ENCODE data around the gene CNGB1.
"Not testable (repeated sequence)": the region's sequence is repeated elsewhere in the genome, so short reads cannot be mapped to it uniquely, and the experiment has no call there.

CNGB1 gene

DNA sequence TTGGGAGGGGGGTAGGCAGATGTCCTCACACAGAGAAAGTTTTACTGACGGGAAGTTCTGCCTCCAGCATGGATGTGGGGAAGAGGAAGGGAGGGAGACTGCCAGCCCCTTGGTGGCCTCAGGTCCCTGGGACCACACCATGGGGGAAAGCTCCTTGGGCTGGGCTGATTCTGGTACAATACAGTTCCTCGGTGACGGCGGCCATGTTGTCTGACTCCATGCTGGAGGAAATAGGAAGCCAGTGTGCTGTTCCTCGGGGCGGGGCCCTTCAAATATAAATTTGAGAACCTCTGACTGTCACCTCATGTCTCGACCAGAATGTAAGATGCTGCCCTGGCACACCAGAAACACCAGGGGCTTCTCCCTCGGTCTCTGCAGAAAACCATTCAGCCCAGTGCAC, 66.8 kb downstream of the CNGB1 start:
- no peak for DNase-seq (ENCODE audit: low read depth)

DNA sequence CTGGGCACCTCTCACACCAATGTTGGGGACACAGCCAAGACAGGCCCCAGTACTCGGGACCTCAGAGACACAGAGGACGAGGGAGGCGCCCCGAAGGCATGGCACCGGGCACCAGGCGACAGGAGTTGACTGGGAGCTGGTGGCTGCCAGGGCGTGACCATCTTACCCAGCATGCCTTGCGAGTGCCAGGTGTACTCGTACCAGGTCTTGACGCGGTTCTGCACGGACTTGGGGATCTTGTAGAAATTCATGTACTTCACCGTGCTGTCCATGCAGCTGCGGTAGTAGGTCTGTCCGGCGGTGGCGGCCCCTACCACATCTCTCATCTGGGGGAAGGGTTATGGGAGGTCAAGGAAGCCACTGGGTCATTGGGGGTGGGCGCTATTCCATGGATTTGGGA, 67.3 kb downstream of the CNGB1 start:
- DNase-seq (ENCODE audit: low read depth): no peak

DNA sequence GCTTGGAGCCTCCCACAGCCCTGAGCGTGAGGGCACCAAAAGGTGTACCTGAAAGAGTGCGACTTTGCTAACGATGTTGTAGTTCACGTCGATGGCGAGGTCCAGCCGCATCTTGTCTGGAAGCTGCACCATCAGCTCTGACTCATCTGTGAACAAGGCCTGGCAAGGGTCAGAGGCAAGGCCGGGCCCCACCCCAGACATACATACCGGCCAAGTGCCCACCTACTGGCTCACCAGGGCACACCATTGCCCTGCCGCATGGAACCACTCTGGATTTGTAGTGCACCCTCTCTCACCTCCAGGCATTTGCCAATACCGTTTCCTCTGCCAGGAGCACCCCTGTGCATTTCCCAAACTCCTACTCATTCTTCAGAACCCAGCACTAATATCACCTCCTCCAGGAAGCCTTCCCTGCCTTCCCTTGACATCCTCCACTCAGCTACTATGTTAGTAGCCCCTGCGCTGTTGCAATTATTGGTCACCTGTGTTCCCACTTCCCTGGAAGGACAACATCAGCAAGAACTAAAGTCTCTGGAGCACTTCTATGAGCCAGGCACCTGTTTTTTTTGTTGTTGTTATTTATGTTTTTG, 69.4 kb downstream of the CNGB1 start:
- no peak for DNase-seq (ENCODE audit: low read depth)

DNA sequence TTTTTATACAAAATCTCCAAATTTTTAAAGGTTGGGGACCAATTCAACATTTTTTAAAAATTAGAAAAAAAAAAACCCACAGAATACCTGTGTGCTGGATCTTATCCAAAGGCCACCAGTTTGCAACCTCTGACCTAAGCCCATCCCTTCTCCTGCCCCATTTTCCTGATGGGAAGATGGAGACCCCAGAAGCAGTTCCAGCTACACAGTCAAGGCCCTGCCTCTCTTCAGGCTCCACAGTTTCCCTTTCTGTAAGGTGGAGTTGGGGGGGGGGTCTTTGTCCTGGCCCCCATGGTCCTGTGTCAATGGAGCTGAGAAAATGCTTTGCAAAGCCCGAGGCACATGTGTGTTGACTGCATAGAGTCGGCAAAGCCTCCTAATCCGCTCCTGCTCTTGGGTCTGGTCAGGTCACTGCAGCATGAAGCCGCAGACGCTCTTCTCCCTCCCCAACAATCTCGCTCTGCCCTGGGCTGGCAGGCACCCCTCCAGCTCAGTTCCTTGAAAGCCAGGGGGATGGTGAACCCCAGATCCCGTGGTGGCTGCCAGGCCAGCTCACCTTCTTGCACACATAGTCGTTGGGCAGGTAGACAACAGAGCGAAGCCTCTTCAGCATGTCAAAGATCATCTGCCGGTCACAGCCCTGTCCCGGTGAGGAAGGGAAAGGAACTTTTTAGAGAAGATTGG, 70.0 kb downstream of the CNGB1 start:
- no peak for DNase-seq (ENCODE audit: low read depth)

DNA sequence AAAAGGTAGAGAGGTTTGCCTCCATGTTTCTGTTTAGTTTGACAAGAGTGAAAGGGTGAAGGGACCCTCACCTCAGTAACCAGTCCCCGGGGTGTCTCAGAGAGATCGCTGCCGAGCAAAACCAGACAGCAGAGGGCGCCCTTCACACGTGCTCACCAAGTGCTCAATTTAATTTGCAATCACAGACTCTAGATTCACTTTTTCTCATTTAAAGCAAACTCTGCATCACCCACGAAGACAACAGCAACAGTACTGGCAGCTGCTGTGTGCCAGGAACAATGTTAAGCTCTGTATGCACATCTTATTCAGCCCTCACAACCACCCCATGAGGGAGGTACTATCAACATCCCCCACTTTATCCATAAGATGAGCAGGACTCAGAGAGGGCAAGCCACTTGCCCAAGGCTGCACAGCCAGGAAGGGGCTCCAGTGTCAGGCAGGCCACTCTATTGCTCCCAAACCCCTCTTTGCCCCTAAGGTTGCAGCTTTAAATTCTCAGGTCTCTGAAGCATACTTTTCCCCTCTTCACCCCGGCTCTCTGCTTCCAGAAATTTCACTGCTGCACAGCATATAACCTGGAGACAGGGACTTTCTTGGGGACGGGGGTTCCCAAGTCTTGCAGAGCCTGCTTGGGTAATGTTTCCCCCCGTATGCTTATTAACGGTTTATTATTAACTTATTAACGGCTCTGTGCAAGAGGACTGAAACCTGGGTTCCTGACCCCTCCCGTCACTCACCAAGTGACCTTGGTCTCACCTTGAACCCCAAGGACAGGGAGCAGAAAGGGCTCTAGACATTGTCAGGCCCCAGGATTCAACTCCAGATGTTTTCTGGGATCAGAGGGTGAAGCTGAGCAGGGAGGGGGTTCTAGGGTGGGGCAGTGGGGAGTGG, 70.9 kb downstream of the CNGB1 start:
- peak; percentile 73 for DNase-seq (ENCODE audit: low read depth)

DNA sequence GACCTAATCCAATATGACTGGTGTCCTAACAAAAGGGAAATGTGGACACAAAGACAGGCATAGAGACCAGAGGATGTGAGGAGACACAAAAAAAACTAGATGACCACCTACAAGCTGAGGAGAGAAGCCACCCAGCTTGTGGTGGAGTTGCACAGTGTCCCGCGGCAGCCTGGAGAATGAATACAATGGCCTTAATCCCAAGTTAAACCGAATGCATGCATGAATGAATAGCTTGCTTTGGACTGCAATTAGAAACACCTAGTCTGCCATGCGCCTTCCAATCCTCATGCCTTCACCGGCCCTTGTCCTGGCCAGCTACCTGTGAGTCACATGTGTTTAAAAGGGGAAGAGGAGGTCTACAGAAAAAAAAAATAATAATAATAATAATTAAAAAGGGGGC, 72.0 kb downstream of the CNGB1 start:
- no peak for DNase-seq (ENCODE audit: low read depth)

DNA sequence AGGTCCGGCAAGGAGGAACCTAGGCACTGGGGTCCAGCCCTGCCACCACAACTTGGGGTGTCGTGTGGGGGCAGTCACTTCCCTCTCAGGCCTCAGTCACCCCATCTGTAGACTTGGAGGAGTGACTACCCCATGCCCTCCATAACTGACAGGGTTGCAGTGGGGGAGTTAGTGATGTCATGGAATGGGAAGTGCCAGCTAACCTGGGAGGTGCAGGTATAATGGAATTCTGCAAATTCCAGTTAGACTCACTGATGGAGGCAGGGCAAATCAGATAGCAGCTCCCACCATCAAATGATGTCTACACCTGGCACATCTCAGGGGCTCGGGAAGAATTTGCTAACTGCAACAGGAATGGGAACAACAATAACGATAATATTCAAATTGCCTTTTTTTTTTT, 72.9 kb downstream of the CNGB1 start:
- DNase-seq (ENCODE audit: low read depth): no peak

DNA sequence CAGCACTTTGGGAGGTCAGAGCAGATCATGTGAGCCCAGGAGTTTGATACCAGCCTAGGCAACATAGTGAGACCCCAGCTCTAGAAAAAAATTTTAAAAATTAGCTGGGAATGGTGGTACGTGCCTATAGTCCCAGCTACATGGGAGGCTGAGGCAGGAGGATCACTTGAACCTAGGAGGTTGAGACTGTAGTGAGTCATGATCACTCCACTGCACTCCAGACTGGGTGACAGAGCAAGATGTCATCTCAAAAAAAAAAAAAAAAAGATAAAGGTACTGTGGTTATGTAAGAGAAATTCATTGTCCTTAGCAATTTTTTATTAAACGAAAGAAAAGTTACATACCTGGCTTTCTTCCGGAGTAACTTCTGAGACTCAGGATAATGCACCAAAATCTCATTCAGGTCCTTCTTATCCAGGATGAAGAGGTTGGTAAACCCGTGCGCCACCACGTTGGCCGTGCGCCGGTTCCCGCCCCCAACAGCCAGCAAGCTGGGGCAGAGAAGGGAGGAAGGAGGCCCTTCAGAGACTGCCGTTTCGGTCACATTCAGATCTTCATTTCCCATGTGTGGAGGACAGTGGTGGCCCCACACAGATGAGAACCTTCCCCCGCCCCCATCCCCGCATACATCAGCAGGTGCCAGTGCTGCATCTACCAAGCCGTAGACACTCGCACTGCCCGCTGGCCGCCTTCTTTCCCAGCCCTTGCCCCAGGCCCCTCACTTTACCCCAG, 73.7 kb downstream of the CNGB1 start:
- no peak for DNase-seq (ENCODE audit: low read depth)

DNA sequence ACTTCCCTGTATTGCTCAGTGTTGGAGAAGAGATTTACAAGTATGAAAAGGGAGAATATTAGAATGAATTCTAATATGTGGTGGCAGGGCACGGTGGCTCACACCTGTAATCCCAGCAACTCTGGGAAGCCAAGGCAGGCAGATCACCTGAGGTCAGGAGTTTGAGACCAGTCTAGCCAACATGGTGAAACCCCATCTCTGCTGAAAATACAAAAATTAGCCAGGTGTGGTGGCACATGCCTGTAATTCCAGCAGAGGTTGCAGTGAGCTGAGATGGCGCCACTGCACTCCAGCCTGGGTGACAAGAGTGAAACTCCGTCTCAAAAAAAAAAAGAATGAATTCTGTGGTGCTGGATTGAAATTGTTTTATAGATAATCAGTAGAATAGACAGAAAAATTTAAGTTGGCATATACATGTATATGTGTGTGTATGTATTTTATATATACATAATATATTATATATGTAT, 75.8 kb downstream of the CNGB1 start:
- not testable (repeated sequence) for DNase-seq (ENCODE audit: low read depth)

DNA sequence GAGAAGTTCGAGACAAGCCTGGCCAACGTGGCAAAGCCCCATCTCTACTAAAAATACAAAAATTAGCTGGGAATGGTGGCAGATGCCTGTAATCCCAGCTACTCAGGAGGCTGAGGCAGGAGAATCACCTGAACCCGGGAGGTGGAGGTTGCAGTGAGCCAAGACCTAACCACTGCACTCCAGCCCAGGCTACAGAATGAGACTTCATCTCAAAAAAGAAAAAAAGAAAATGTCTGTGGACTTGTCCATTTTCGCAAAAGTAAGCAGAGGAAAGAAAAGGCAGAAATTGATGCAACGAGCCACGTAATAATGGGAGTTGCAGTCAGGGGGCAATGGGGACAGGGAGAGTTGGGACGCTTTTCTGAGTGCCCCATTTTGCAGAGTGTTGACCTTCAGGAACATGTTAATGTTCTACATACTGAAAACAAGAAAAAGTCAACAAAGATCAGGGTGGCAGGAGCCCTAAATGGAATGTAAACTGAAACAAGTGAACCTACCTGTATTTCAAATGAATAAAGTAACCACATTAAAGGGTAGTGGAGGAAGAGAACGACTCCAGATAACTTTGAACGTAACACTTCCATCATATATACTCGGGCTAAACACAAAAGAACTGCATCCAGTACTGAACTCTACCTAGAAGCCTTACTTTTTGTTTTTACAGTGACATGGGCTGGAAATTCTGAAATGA, 76.4 kb downstream of the CNGB1 start:
- no peak for DNase-seq (ENCODE audit: low read depth)

DNA sequence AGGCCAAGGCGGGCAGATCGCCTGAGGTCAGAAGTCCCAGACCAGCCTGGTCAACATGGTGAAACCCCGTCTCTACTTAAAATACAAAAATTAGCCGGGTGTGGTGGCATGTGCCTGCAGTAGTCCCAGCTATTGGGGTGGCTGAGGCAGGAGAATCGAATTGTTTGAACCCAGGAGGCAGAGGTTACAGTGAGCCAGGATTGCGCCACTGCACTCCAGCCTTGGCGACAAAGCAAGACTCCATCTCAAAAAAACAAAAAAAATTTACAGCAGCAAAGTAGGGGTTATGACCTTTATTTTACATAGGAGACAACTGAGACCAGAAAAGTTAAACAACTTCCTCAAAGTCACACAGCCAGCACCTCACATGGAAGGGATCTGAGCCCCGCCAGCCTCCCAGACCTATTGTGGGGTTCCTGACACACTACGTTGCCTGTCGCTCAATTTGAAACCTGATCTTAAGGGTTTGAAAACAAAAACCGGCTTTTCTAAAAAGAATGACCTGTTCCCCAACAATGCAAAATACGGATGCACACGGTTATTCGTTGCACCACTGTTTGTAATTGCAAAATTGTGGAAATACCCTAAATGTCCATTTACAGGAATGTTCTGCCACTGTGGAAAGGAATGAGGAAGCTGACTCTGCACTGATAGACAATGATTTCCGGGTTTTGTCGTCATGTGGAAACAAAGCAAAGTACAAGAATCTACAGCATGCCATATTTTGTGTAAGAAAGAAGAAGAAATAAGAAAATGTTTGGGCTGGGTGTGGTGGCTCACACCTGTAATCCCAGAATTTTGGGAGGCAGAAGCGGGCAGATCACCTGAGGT, 77.2 kb downstream of the CNGB1 start:
- no peak for DNase-seq (ENCODE audit: low read depth)

DNA sequence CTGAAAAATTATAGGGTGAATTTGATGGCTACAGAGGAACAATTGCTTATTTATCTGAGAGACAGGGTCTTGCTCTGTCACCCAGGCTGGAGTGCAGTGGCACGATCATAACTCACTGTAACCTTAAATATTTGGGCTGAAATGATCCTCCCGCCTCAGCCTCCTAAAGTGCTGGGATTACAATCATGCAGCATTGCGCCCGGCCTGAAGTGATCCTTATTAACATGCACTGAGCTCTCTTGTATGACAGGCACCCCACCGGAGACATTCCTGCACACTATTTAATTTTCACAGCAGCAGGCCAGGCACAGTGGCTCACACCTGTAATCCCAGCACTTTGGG, 77.7 kb downstream of the CNGB1 start:
- no peak for DNase-seq (ENCODE audit: low read depth)

DNA sequence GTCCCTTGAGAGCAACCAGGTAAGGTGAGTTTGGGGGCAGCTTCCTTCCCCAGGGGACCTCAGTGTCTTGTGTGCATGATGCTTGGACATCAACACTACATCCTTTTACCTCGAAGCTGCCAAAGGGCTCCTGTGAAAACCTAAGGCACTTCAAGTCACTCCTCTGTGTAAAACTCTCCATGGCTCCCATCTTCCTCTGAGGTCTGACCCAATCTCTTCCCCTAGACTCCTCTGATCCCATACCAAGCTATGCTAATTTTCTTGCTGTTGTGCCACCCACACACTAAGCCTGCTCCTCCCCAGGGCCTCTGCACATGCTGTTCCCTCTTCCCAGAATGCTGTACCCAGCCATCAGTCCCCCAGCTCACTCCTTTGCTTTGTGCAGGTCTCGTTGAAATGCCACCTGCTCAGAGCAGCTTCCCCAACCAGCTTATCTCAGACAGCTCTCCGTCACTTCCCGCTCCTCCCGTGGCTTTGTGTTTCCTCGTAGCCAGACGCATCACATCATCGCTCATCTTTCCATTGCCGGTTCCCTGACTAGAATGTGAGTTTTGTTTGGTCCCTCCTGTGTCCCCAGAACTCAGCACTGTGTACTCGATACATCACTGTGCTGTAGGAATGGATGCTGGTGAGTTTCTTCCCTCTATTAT, 78.4 kb downstream of the CNGB1 start:
- DNase-seq (ENCODE audit: low read depth): no peak

DNA sequence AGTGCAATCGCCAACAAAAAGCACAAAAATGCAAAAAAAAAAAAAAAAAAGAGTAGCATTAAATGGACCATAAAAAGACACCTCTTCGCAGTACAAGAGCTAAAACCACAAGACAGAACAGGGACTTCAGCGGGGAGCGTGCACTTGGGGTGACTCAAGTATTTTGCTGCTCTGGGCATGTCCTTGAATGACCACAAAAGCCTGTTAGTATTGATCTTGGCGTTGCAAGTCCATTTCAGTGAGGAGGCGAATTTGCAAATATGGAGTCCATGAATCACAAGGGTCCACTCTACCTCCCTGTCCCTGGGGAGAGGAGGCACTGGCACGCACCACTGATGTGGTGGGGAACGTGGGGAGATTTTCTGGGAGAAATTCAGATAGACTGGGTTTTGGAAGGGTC, 78.9 kb downstream of the CNGB1 start:
- DNase-seq (ENCODE audit: low read depth): no peak

DNA sequence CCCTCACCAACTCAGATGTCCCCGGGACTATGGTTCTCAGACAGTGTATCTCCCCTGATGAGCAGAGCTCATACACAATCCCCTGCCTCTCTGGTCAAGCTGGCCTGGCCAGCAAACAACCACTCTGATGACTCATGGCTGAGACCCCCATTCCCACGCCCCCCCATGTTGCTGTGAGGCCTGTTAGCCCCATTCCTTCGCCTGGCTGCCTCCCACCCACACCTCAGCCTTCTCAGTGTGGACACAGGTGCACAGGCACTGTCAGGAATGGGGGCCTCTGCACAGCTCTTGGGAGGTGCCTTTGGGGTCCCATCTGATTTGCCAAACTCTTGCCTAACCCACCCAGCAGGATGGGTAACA, 80.2 kb downstream of the CNGB1 start:
- DNase-seq (ENCODE audit: low read depth): no peak

DNA sequence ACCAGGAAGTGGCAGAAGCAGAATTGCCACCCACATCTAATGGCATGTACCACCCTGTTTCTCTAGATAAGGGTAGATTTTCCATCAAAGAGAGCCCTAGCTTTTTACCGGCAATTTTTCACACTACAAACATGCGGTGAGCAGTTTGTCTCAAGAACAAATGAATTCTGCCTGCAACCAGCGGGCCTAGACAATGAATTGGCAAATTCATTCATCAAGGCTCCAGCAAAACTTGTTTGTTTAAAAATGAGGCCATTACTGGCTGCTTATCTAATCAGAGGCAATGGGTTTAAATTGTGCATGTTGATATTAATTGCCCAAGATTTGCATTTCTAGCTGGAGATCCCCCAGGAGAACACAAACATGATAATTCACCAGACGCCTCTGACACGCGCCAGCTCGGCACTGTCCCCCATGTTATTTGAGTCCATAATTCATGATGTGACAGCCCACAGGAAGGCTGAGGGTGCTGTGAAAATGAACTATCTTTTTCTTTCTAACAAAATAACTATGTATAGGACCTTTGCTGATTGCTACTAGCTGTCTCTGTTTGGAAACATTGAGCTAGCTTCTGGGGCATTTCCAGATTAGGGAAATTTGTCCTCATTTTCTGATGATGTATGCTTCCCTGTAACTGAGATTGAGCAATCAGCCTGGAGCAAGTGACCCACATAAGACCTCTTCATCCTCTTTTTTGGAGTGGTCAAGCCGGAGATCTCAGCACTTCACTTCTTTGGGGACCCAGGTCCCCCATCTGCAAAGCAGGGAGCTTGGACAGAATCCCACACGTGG, 80.8 kb downstream of the CNGB1 start:
- DNase-seq (ENCODE audit: low read depth): no peak

DNA sequence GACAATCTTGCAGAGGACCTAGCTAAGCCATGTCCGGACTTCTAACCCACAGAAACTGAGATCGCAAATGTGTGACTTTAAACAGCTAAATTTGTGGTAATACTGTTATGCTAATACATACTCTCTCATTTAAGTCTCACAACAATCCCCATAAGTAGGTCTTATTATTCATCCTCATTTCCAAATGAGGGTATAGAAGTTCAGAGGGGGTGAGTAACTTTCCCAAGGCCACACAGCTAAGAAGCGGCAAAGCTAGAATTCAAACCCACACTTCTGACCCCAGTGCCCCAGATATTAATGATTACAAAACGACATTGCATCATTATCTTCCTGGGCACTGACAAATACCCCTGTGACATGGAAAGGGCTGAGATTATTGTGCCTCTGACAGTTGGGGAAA, 81.4 kb downstream of the CNGB1 start:
- no peak for DNase-seq (ENCODE audit: low read depth)

DNA sequence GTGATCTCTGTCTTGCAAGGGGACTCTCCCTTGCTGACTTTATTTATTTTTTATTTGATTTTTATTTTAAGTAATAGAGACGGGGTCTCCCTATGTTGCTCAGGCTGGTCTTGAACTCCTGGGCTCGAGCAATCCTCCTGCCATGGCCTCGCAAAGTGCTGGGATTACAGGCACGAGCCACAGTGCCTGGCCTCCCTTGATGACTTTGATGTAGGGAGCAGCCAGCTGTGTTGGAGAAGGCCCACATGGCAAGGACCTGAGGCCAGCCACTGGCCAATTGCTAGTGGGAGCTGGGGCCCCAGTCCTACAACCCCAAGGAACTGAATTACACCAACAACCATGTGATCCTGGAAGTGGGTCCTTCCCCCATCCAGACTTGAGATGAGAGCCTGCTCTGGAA, 81.8 kb downstream of the CNGB1 start:
- DNase-seq (ENCODE audit: low read depth): no peak

DNA sequence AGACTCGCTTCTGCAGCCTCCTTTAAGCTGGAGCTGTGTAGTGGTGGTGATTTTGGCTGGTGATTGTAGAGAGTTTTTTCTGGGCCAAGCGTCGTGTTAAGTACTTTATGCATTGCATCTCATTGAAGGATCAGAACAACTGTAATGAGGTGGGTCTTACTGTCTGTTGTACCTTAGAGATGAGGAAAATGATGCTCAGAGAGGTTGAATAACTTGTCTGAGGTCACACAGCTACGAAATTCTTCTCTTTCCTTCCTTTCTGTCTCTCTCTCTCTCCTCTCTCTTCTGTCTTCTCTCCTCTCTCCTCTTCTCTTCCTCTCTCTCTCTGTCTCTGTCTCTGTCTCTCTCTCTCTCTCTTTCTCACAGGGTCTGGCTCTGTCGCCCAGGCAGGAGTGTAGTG, 82.8 kb downstream of the CNGB1 start:
- no peak for DNase-seq (ENCODE audit: low read depth)

DNA sequence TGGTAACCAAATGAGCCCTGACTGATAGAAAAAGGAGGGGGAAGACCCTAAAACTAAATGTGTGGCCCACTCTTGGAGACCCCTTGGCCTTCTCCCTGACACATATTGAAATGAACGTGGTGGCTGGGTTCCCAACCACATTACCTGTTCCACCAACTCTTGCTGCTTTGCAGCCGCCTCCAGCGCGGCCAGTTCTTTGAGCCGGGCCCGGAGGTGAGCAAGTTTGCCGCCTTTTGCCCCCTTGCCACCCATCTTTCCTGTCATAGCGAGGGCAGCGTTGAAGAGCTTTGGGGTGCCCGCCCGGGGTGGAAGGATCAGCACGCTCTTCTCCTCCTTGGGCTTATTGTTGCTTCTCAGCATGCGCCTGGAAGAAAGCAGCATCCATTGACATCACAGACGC, 83.2 kb downstream of the CNGB1 start:
- DNase-seq (ENCODE audit: low read depth): no peak
